Measurements from ENCODE around the gene KRT6A.

The KRT6A gene

GRCh38 chr12:52444647-52445595 is 48.1 kb downstream of the KRT6A start:
- DNase-seq (ENCODE audit: extremely low spot score): no peak
- POLR2A ChIA-PET: no interaction called here
- CTCF ChIA-PET: no interaction called here
- no peak for TF ChIP-seq CTCF (IDR thresholded peaks at IDR 0.05; ENCODE audit: control extremely low read depth, extremely low read depth, low read depth, missing control alignments)

GRCh38 chr12:52443966-52444365 is 49.1 kb downstream of the KRT6A start:
- DNase-seq (ENCODE audit: extremely low spot score): no peak
- ChIA-PET CTCF (no interaction called here), POLR2A (no interaction called here)
- TF ChIP-seq CTCF (IDR thresholded peaks at IDR 0.05; ENCODE audit: control extremely low read depth, extremely low read depth, low read depth, missing control alignments): no peak

GRCh38 chr12:52442600-52443061 is 50.4 kb downstream of the KRT6A start:
- CTCF ChIA-PET: interaction anchor here (1.0 kb wide), 1 partner anchor 13 kb away, joined by 3 read pairs; no protein-coding TSS in a partner anchor
- TF ChIP-seq CTCF (IDR thresholded peaks at IDR 0.05; ENCODE audit: control extremely low read depth, extremely low read depth, low read depth, missing control alignments): no peak
- POLR2A ChIA-PET: no interaction called here
- DNase-seq (ENCODE audit: extremely low spot score): no peak

GRCh38 chr12:52441320-52441911 is 51.6 kb downstream of the KRT6A start:
- TF ChIP-seq CTCF (IDR thresholded peaks at IDR 0.05; ENCODE audit: control extremely low read depth, extremely low read depth, low read depth, missing control alignments): no peak
- POLR2A ChIA-PET: no interaction called here
- CTCF ChIA-PET: interaction anchor here (1.0 kb wide), 1 partner anchor 10 kb away, joined by 3 read pairs; no protein-coding TSS in a partner anchor
- DNase-seq (ENCODE audit: extremely low spot score): no peak

GRCh38 chr12:52440821-52441319 is 52.2 kb downstream of the KRT6A start:
- CTCF ChIA-PET: interaction anchor here (1.0 kb wide), 1 partner anchor 9 kb away, joined by 3 read pairs; no protein-coding TSS in a partner anchor

More at GRCh38 chr12:52440821-52441319, 52.2 kb downstream of the KRT6A start:
- no peak for DNase-seq (ENCODE audit: extremely low spot score)
- POLR2A ChIA-PET: no interaction called here
- TF ChIP-seq CTCF (IDR thresholded peaks at IDR 0.05; ENCODE audit: control extremely low read depth, extremely low read depth, low read depth, missing control alignments): no peak
